IPS DF 6.9 (cell line): Measurements from ENCODE around the gene SYNPO.
A peak's percentile ranks its signal among the peaks of the same experiment; 100 is the strongest.

ENCODE experiments used
- DNase-seq: peaks from one replicate; pipeline ENCODE4 v3.0.0-alpha.2; 2013; ENCODE audit warnings: low read depth, low spot score
- H3K27ac ChIP-seq: one replicate; pipeline ENCODE4 v1.5.1; 2013; ENCODE audit warnings: low read length, control low read depth
- H3K27me3 ChIP-seq: 2 replicates; pipeline ENCODE4 v1.6.1; 2013; ENCODE audit warnings: mild to moderate bottlenecking, low read length; ENCODE audit not compliant: control insufficient read depth, insufficient read depth
- H3K36me3 ChIP-seq: 2 replicates; pipeline ENCODE4 v1.6.1; 2013; ENCODE audit warnings: low read length; ENCODE audit not compliant: control insufficient read depth, insufficient read depth
- H3K4me1 ChIP-seq: 2 replicates; pipeline ENCODE4 v1.6.1; 2013; ENCODE audit warnings: low read length; ENCODE audit not compliant: control insufficient read depth, insufficient read depth
- H3K4me3 ChIP-seq: 2 replicates; pipeline ENCODE4 v1.5.1; 2013; ENCODE audit warnings: mild to moderate bottlenecking, low read length
- H3K9me3 ChIP-seq: 2 replicates; pipeline ENCODE4 v1.6.1; 2013; ENCODE audit warnings: low read length, inconsistent platforms; ENCODE audit not compliant: control insufficient read depth, insufficient read depth
- WGBS: extraction: QIAGEN DNeasy Blood & Tissue Kit; methylation state at CpG from one replicate; pipeline ENCODE4 v1.1.7; 2013; ENCODE audit warnings: mixed read lengths, missing lambda C conversion rate; ENCODE audit not compliant: insufficient read length, insufficient coverage; 5-methylcytosine and 5-hydroxymethylcytosine counted together

The SYNPO gene

DNA sequence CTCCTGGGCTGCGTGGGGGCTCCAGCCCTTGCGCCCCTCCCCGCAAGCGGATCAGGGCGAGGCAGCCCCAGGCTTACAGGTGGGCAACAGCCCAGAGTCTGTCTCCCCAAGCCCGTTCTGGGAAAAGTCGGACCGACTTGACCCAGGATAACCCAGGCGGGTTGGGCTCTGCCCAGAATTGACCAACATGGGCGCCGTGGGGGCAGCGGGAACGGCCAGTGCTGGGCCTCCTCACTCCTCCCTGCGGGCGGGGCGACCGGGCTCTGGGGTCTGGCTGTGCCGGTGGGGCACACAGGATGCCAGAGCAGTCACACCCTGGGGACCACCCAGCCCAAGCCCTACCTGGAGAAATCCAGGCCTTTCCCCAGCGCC, 15.3 kb upstream of the SYNPO start:
- no peak for DNase-seq
- Histone ChIP-seq H3K9me3 (no peaks in the 10 kb centered on the region), H3K36me3 (no peaks in the 10 kb centered on the region), H3K4me1 (peaks cover 3% of the 10 kb centered on the region), H3K27me3 (peaks cover 3% of the 10 kb centered on the region; the same call in 1 of the 2 replicates), H3K27ac (no peak overlapping the region), H3K4me3 (peak overlapping the region; percentile 55; the same call in 1 of the 2 replicates)
- no CpG with 5 or more reads among the region's 19 CpGs for WGBS

- no peaks in the 10 kb centered on the region for H3K9me3 ChIP-seq
- WGBS: no CpG with 5 or more reads among the region's 10 CpGs
- H3K36me3 ChIP-seq: no peaks in the 10 kb centered on the region
- DNase-seq: no peak
- no peak overlapping the region for H3K4me3 ChIP-seq
- H3K4me1 ChIP-seq: peaks cover 3% of the 10 kb centered on the region
- H3K27ac ChIP-seq: no peak overlapping the region
- H3K27me3 ChIP-seq: peaks cover 3% of the 10 kb centered on the region; the same call in 1 of the 2 replicates
These were observed 14.4 kb upstream of the SYNPO start for GRCh38 chr5:150625831-150626746.

GRCh38 chr5:150626853-150627276, 13.6 kb upstream of the SYNPO start:
- H3K4me1 ChIP-seq: peaks cover 3% of the 10 kb centered on the region
- H3K27ac ChIP-seq: no peak overlapping the region
- no peaks in the 10 kb centered on the region for H3K36me3 ChIP-seq
- H3K27me3 ChIP-seq: peaks cover 3% of the 10 kb centered on the region; the same call in 1 of the 2 replicates
- no peaks in the 10 kb centered on the region for H3K9me3 ChIP-seq
- DNase-seq: no peak
- WGBS: no CpG with 5 or more reads among the region's 5 CpGs
- H3K4me3 ChIP-seq: no peak overlapping the region

DNA sequence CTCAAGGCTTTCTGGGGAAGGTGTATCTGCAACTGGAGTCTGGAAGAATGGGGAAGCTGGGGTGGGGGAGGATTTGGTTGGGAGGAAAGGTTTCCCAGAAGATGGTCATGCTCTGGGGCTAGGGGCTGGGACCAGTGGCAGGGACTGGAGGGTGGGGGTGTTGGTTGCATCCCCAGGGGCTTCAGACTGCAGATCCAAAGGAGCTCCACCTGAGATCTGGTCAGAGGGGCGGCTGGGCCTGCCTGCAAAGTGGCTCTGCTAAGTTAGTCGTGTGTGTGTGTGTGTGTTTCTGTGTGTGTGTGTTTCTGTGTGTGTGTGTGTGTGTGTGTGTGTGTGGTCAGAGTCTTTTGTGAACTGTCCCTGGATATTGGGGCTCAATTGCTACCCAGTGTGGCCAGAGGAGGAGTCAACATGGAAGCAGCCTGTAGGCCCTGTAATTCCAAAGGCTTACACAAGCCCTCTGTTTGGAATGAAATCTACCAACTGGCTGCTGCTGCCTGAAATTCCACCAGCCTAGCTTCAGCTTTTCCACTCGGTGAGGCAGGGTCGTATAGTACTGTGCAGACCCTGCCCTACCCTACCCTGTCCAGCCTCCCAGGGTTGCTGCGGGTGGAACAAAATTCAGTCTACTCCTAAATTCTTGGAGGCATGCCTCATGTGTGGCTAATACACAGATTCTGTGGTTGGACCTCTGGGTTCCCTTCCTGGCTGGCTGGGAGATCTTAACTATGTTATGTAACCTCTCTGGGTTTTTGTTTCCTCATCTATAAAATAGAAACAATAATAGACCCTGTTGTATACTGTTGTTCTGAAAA, 12.5 kb upstream of the SYNPO start:
- H3K9me3 ChIP-seq: no peaks in the 10 kb centered on the region
- peaks cover 3% of the 10 kb centered on the region for H3K4me1 ChIP-seq
- H3K27ac ChIP-seq: no peak overlapping the region
- H3K36me3 ChIP-seq: no peaks in the 10 kb centered on the region
- DNase-seq: no peak
- H3K4me3 ChIP-seq: no peak overlapping the region
- peaks cover 3% of the 10 kb centered on the region; the same call in 1 of the 2 replicates for H3K27me3 ChIP-seq
- WGBS: no CpG with 5 or more reads among the region's 5 CpGs

GRCh38 chr5:150628936-150629485, 11.4 kb upstream of the SYNPO start:
- no peak for DNase-seq
- H3K36me3 ChIP-seq: no peaks in the 10 kb centered on the region
- no peaks in the 10 kb centered on the region; the same call in 1 of the 2 replicates for H3K27me3 ChIP-seq
- H3K4me3 ChIP-seq: no peak overlapping the region
- no peak overlapping the region for H3K27ac ChIP-seq
- no peaks in the 10 kb centered on the region for H3K9me3 ChIP-seq
- WGBS: no CpG with 5 or more reads among the region's 12 CpGs
- peaks cover 3% of the 10 kb centered on the region for H3K4me1 ChIP-seq

DNA sequence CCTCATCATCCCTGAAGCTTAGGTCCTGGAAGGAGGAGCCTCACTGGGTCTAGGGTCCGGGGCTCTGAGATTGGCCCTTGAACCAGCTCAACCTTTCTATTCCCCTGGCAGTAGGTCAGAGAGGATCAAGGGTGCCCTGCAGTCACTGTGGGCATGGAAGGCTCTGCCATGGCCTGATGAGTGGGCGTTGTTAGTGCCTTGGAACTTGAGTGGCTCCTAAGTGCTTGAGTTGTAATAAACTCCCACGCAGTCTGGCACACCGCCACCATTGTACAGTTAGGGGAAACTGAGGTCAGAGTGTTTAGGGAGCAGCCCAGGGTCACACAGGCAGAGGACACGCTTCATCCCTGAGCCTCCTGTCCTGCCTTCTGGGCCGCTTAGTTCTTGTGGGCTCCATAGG, 10.4 kb upstream of the SYNPO start:
- H3K4me3 ChIP-seq: no peak overlapping the region
- no CpG with 5 or more reads among the region's 6 CpGs for WGBS
- H3K27ac ChIP-seq: no peak overlapping the region
- no peak for DNase-seq
- no peaks in the 10 kb centered on the region for H3K27me3 ChIP-seq
- H3K4me1 ChIP-seq: peaks cover under 1% of the 10 kb centered on the region; the same call in 1 of the 2 replicates
- no peaks in the 10 kb centered on the region for H3K36me3 ChIP-seq
- H3K9me3 ChIP-seq: no peaks in the 10 kb centered on the region

- Histone ChIP-seq H3K9me3 (no peaks in the 10 kb centered on the region), H3K36me3 (no peaks in the 10 kb centered on the region), H3K27me3 (no peaks in the 10 kb centered on the region), H3K27ac (no peak overlapping the region), H3K4me1 (no peaks in the 10 kb centered on the region), H3K4me3 (no peak overlapping the region)
- no CpG with 5 or more reads among the region's 9 CpGs for WGBS
- no peak for DNase-seq
These were observed 9.8 kb upstream of the SYNPO start for GRCh38 chr5:150630461-150631325.

DNA sequence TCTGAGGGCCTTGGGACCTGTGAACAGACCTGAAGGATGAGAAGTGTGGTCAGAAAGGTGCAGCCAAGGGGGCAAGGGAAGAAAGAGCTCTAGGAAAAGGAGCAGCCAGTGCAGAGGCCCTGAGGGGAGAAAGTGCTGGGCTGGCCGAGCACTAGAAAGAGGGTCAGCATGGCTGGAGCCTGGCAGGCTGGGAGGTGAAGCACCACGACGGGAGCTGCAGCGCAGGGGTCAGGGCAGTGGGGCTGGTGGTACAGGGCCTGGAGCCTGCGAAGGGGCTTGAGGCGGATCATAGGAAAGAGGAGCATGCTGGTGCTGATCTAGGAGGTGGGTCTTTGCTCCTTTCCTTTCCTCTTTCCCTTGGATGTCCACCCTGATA, 9.1 kb upstream of the SYNPO start:
- Histone ChIP-seq H3K27ac (no peak overlapping the region), H3K27me3 (no peaks in the 10 kb centered on the region), H3K9me3 (no peaks in the 10 kb centered on the region), H3K4me3 (no peak overlapping the region), H3K36me3 (no peaks in the 10 kb centered on the region), H3K4me1 (no peaks in the 10 kb centered on the region)
- WGBS: no CpG with 5 or more reads among the region's 6 CpGs
- no peak for DNase-seq

GRCh38 chr5:150632305-150633160, 7.9 kb upstream of the SYNPO start:
- no peak overlapping the region for H3K4me3 ChIP-seq
- WGBS: no CpG with 5 or more reads among the region's 10 CpGs
- DNase-seq: no peak
- H3K36me3 ChIP-seq: no peaks in the 10 kb centered on the region
- no peak overlapping the region for H3K27ac ChIP-seq
- no peaks in the 10 kb centered on the region for H3K27me3 ChIP-seq
- H3K9me3 ChIP-seq: no peaks in the 10 kb centered on the region
- H3K4me1 ChIP-seq: no peaks in the 10 kb centered on the region
